HG03196 (cell line): ENCODE data around the gene LIF.
"Not testable (repeated sequence)": the region's sequence is repeated elsewhere in the genome, so short reads cannot be mapped to it uniquely, and the experiment has no call there.

ENCODE experiments used
- ATAC-seq: cut with Tn5 transposase; IDR thresholded peaks from one replicate; pipeline ENCODE4 v1.9.1; 2021; ENCODE audit not compliant: unreplicated experiment

LIF gene

GRCh38 chr22:30228509-30229359 lies 17.8 kb downstream of the LIF start:
- ATAC-seq = no peak

- ATAC-seq = no peak
Observed at GRCh38 chr22:30227438-30228228, 18.9 kb downstream of the LIF start.

GRCh38 chr22:30226192-30226832 lies 20.2 kb downstream of the LIF start:
- no peak for ATAC-seq

DNA sequence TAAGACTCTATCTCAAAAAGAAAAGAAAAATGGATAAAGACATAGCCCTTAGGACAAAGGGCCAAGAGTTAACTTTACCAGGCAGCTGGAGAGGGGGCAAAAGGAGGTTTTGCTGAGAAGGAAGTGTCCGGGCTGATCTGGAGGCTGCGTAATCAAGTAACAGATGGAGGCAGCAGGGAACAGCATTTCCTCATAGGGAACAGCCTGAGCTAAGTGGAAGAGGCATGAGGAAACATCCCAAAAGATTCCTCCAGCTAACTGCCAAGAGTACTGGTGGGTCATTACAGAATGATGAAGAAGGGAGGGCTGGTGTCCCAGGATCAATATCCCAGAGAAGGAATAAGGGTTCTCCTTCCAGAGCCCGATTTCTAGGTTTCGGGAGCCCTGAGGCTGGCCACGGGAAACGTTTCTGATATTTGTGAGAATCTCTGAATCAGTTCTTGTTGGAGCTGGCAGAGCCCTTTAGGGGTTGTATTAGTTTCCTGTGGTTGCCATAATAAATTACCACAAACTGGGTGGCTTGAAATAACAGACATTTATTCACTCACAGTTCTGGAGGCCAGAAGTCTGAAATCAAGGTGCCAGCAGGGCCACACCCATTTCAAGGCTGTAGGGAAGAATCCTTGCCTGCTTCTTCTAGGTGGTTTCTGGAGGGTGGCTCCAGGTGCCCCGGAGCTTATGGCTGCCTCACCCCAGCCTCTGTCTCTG lies 21.2 kb downstream of the LIF start:
- ATAC-seq = no peak

- ATAC-seq = no peak
Observed at GRCh38 chr22:30224161-30224857, 22.2 kb downstream of the LIF start.

DNA sequence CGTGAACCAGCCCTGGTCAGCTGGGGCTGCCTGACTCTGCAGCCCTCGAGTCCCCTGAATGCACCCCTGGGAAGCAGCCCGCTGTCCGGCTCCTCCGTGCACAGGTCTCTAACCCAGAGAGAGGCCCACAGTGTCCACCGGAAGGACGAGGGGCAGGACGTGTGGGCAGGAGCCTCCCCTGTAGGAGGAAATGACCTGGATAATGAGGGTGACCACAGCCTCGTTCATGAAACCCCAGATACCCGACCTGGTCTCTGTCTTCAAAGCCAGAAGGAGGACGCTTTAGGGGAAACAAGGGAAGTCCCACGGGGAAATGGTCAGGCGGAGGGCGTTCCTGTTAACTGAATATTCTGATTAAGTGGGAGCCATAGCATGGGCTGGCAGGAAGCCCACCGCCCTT lies 23.3 kb downstream of the LIF start:
- no peak for ATAC-seq

- ATAC-seq = no peak
Observed at GRCh38 chr22:30222321-30222720, 24.2 kb downstream of the LIF start.

DNA sequence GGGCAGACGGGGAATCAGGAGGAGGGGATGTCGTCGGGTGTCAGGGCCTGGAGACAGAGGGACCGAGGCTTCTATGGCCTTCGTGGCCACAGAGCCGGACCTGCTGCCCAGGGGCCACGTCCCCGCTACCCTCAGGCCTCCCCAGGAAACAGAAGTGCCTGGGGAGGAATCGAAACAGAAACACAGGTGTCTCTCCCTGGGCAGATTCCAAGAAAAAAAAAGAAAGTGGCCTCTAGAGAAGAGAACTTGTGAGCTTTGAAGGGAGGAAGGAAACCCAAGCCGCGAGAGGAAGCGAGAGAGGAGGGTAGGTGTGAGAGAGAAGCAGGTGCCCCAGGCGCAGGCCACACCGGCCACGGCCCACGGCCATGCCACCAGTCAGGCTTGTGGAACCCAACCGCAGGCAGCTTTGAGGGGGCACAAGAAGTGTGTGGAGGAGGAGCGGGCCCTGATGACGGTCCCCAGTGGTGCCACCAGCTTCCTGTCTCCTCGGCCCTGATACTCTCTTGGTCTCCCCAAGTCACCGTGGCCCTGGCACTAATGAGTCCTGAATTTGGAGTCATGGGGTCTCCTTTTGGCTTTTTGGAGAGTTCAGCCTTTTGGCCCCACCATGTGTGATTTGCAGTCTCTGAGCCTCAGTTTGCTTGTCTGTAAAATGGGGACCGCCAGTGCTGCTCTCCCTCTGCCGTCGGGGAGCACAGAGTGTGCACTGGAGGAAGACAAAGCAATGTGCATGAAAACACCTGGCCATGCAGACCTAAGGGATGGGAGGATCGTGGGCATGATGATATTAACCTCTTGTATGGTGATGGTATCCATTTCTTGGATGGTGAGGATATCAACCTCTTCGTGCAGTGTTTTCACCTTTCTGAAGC lies 25.2 kb downstream of the LIF start:
- no peak for ATAC-seq

GRCh38 chr22:30220338-30221012 lies 26.1 kb downstream of the LIF start:
- ATAC-seq = no peak

GRCh38 chr22:30219668-30220278 lies 26.8 kb downstream of the LIF start:
- no peak for ATAC-seq

GRCh38 chr22:30219049-30219654 lies 27.4 kb downstream of the LIF start:
- no peak for ATAC-seq

GRCh38 chr22:30217698-30218560 lies 28.6 kb downstream of the LIF start:
- no peak for ATAC-seq

DNA sequence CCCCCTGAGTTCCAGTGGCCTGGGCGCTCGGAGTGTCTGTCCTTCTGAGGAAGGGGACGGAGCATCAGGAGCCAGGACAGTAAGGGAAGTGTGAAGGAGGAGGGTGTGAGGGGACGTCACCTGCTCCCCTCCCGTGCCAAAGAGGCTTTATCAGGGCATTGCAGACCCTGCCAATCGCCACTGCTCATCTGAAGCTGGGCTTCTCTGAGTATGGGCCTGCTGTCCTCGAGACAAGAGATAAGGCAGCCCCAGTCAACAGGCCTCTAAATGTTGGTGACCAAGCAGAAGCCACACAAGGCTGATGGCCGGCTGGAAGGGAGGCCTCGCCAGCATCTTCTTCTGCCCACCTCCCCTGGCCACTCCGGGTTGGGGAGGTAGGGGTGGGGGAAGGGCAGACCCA lies 29.8 kb downstream of the LIF start:
- ATAC-seq = no peak

DNA sequence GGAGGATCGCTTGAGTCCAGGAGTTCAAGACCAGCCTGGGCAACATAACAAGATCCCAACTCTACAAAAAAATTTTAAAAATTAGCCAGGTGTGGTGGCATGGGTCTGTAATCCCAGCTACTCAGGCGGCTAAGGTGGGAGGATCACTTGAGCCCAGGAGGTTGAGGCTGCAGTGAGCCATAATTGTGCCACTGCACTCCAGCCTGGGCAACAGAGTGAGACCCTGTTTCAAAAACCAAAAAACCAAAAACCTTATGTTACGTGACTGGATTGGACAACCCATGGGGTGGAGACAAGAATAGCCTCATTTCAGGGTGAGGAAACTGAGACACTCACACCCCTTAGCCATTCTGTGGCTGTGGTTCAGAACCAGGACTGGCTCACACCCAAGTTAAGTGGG lies 30.3 kb downstream of the LIF start:
- ATAC-seq = not testable (repeated sequence)

- ATAC-seq = no peak
Observed at GRCh38 chr22:30214703-30215407, 31.7 kb downstream of the LIF start.

GRCh38 chr22:30212996-30213441 lies 33.5 kb downstream of the LIF start:
- ATAC-seq = no peak
